Mammary epithelial cell (primary cell): ENCODE measurements around the gene VPS51.
"Not testable (repeated sequence)": the region's sequence is repeated elsewhere in the genome, so short reads cannot be mapped to it uniquely, and the experiment has no call there.

Experiments
- EZH2 ChIP-seq: IDR thresholded peaks from 2 replicates; pipeline ENCODE4 v1.6.1; 2012; ENCODE audit warnings: low read length, inconsistent platforms, borderline replicate concordance
- TF ChIP-seq, protein P1 (sequence below), 2 donors: IDR thresholded peaks in 1 of 2; conservative IDR thresholded peaks in 1 of 2; 2 replicates each; pipeline ENCODE4 v1.5.1; 2011 to 2012; ENCODE audit warnings: inconsistent platforms in 2 of 2, low read length in 2 of 2, mild to moderate bottlenecking in 2 of 2, control low read depth in 1 of 2, low read depth in 1 of 2; ENCODE audit not compliant: insufficient read depth in 1 of 2; ENCODE audit errors: extremely low read depth in 1 of 2

DNA sequence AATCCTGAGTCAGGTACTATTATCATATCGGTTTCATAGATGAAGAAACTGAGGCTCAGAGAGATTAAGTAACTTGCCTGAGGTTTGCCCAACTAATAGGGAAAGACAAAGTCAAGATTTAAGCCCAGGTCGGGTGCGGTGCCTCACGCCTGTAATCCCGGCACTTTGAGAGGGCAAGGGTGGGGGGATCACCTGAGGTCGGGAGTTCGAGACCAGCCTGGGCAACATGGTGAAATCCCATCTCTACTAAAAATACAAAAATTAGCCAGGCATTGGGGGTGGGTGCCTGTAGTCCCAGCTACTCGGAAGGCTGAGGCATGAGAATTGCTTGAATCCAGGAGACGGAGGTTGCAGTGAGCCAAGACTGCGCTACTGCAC is 54.1 kb downstream of the VPS51 start:
- TF ChIP-seq, protein P1, sequence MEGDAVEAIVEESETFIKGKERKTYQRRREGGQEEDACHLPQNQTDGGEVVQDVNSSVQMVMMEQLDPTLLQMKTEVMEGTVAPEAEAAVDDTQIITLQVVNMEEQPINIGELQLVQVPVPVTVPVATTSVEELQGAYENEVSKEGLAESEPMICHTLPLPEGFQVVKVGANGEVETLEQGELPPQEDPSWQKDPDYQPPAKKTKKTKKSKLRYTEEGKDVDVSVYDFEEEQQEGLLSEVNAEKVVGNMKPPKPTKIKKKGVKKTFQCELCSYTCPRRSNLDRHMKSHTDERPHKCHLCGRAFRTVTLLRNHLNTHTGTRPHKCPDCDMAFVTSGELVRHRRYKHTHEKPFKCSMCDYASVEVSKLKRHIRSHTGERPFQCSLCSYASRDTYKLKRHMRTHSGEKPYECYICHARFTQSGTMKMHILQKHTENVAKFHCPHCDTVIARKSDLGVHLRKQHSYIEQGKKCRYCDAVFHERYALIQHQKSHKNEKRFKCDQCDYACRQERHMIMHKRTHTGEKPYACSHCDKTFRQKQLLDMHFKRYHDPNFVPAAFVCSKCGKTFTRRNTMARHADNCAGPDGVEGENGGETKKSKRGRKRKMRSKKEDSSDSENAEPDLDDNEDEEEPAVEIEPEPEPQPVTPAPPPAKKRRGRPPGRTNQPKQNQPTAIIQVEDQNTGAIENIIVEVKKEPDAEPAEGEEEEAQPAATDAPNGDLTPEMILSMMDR (conservative IDR thresholded peaks at IDR 0.05 in 1 of 2, IDR thresholded peaks at IDR 0.05 in 1 of 2; ENCODE audit: extremely low read depth in 1 of 2, insufficient read depth in 1 of 2, low read depth in 1 of 2, low read length in 2 of 2): not testable (repeated sequence)
- not testable (repeated sequence) for TF ChIP-seq EZH2
